Astrocyte (in vitro differentiated cells and primary cell): ENCODE results near the gene PRRG2. TPM values are rescaled to one million over a fixed set of nuclear protein-coding genes. Genes with fewer than 3 reads are reported as not detected.

Experiments used
- DNase-seq: peaks from one replicate; pipeline ENCODE4 v3.0.0-alpha.2; 2010; ENCODE audit warnings: low read depth
- FAIRE-seq: peaks from 2 replicates; lab custom pipeline; 2011; peaks lifted over from hg19 to GRCh38; lab: Jason Lieb, UNC
- H2AFZ ChIP-seq: 2 replicates; pipeline ENCODE4 v1.6.0; 2012; ENCODE audit warnings: low read depth, low read length, inconsistent platforms
- H3K27ac ChIP-seq: 2 replicates; pipeline ENCODE4 v1.5.1; 2011; ENCODE audit warnings: low read depth, low read length, inconsistent platforms
- H3K27me3 ChIP-seq: 2 replicates; pipeline ENCODE4 v1.6.0; 2011; ENCODE audit warnings: low read length, inconsistent platforms; ENCODE audit not compliant: insufficient read depth
- H3K36me3 ChIP-seq: 2 replicates; pipeline ENCODE4 v1.5.1; 2011; ENCODE audit warnings: low read length, inconsistent platforms; ENCODE audit not compliant: insufficient read depth
- H3K4me1 ChIP-seq: 2 replicates; pipeline ENCODE4 v1.5.1; 2011; ENCODE audit warnings: low read length, inconsistent platforms; ENCODE audit not compliant: insufficient read depth
- H3K4me2 ChIP-seq: 2 replicates; pipeline ENCODE4 v1.6.0; 2012; ENCODE audit warnings: low read length, inconsistent platforms
- H3K4me3 ChIP-seq: 2 replicates; pipeline ENCODE4 v1.5.1; 2011; ENCODE audit warnings: low read depth, mild to moderate bottlenecking, low read length, inconsistent platforms; ENCODE audit not compliant: insufficient read depth
- H3K79me2 ChIP-seq: 2 replicates; pipeline ENCODE4 v1.6.0; 2012; ENCODE audit warnings: mild to moderate bottlenecking, low read length, inconsistent platforms; ENCODE audit not compliant: insufficient read depth
- H3K9ac ChIP-seq: 2 replicates; pipeline ENCODE4 v1.6.0; 2012; ENCODE audit warnings: mild to moderate bottlenecking, low read length, inconsistent platforms
- H3K9me3 ChIP-seq: 2 replicates; pipeline ENCODE4 v1.5.1; 2012; ENCODE audit warnings: low read depth, mild to moderate bottlenecking, low read length, inconsistent platforms; ENCODE audit not compliant: insufficient read depth
- H4K20me1 ChIP-seq: 2 replicates; pipeline ENCODE4 v1.6.0; 2012; ENCODE audit warnings: low read length, inconsistent platforms; ENCODE audit not compliant: insufficient read depth
- H3K27ac Mint-ChIP-seq: one replicate; pipeline ENCODE4 v1.8.0; 2021; ENCODE audit warnings: mild to moderate bottlenecking, mixed read lengths; ENCODE audit not compliant: unreplicated experiment
- H3K27me3 Mint-ChIP-seq: one replicate; pipeline ENCODE4 v1.8.0; 2021; ENCODE audit warnings: low read depth, mixed read lengths; ENCODE audit not compliant: unreplicated experiment
- H3K36me3 Mint-ChIP-seq: one replicate; pipeline ENCODE4 v1.8.0; 2021; ENCODE audit warnings: low read depth, mixed read lengths; ENCODE audit not compliant: unreplicated experiment
- H3K4me1 Mint-ChIP-seq: one replicate; pipeline ENCODE4 v1.8.0; 2021; ENCODE audit warnings: low read depth, mixed read lengths; ENCODE audit not compliant: unreplicated experiment
- H3K4me3 Mint-ChIP-seq: one replicate; pipeline ENCODE4 v1.8.0; 2021; ENCODE audit warnings: mild to moderate bottlenecking, moderate library complexity, mixed read lengths; ENCODE audit not compliant: unreplicated experiment
- H3K9me3 Mint-ChIP-seq: one replicate; pipeline ENCODE4 v1.8.0; 2021; ENCODE audit warnings: mild to moderate bottlenecking, mixed read lengths; ENCODE audit not compliant: unreplicated experiment
- CTCF ChIP-seq: IDR thresholded peaks from 2 replicates; pipeline ENCODE4 v1.5.1; 2011; ENCODE audit warnings: low read depth, mild to moderate bottlenecking, inconsistent platforms, low read length, moderate library complexity; ENCODE audit not compliant: insufficient read depth
- EZH2 ChIP-seq: IDR thresholded peaks from 2 replicates; pipeline ENCODE4 v1.6.1; 2012; ENCODE audit warnings: mild to moderate bottlenecking, low read length, inconsistent platforms; ENCODE audit not compliant: insufficient read depth
- total RNA-seq: library from RNA; stranded (reverse); gene quantifications from 2 replicates; pipeline ENCODE4 v1.2.1, GENCODE V29; 2021

The PRRG2 gene
- total RNA-seq, 1 donor from 2014 or later, result 1.3 TPM

GRCh38 chr19:49543032-49543431, 38.1 kb upstream of the PRRG2 start:
- no peak overlapping the region for H3K9ac ChIP-seq
- H3K4me1 ChIP-seq, result peaks cover 4% of the 10 kb centered on the region
- FAIRE-seq, result no peak
- TF ChIP-seq EZH2 (no peak), CTCF (no peak)
- Mint-ChIP-seq H3K27ac (no peak overlapping the region), H3K9me3 (peaks cover 3% of the 10 kb centered on the region), H3K4me3 (no peak overlapping the region), H3K4me1 (no peaks in the 10 kb centered on the region), H3K36me3 (peaks cover 7% of the 10 kb centered on the region), H3K27me3 (peaks cover 2% of the 10 kb centered on the region)
- H3K79me2 ChIP-seq, result no peaks in the 10 kb centered on the region
- H4K20me1 ChIP-seq, result peaks cover 15% of the 10 kb centered on the region
- no peak overlapping the region for H3K4me2 ChIP-seq
- H3K9me3 ChIP-seq, result no peaks in the 10 kb centered on the region
- H3K27ac ChIP-seq, result no peak overlapping the region
- no peaks in the 10 kb centered on the region for H3K27me3 ChIP-seq
- no peak overlapping the region for H3K4me3 ChIP-seq
- peaks cover 19% of the 10 kb centered on the region for H3K36me3 ChIP-seq
- DNase-seq, result no peak
- H2AFZ ChIP-seq, result no peak overlapping the region

- DNase-seq (no peak), FAIRE-seq (no peak)
- no peaks in the 10 kb centered on the region for H3K9me3 ChIP-seq
- Mint-ChIP-seq H3K27ac (peak overlapping the region; percentile 10), H3K4me1 (no peaks in the 10 kb centered on the region), H3K36me3 (peaks cover 6% of the 10 kb centered on the region), H3K27me3 (peaks cover 2% of the 10 kb centered on the region), H3K9me3 (peaks cover 3% of the 10 kb centered on the region), H3K4me3 (no peak overlapping the region)
- H3K27ac ChIP-seq, result no peak overlapping the region
- H3K79me2 ChIP-seq, result no peaks in the 10 kb centered on the region
- peaks cover 9% of the 10 kb centered on the region for H4K20me1 ChIP-seq
- H3K4me3 ChIP-seq, result no peak overlapping the region
- no peak overlapping the region for H2AFZ ChIP-seq
- H3K4me1 ChIP-seq, result peaks cover 4% of the 10 kb centered on the region
- no peaks in the 10 kb centered on the region for H3K27me3 ChIP-seq
- H3K4me2 ChIP-seq, result no peak overlapping the region
- H3K36me3 ChIP-seq, result peaks cover 14% of the 10 kb centered on the region
- H3K9ac ChIP-seq, result no peak overlapping the region
- no peak for TF ChIP-seq CTCF
- no peak for TF ChIP-seq EZH2
These were observed 37.0 kb upstream of the PRRG2 start for GRCh38 chr19:49544154-49544553.

GRCh38 chr19:49546825-49547565, 34.1 kb upstream of the PRRG2 start:
- Mint-ChIP-seq H3K27ac (no peak overlapping the region), H3K9me3 (no peaks in the 10 kb centered on the region), H3K27me3 (peaks cover 2% of the 10 kb centered on the region), H3K4me3 (no peak overlapping the region), H3K4me1 (no peaks in the 10 kb centered on the region), H3K36me3 (peaks cover 2% of the 10 kb centered on the region)
- TF ChIP-seq EZH2 (no peak), CTCF (peak; percentile 91)
- H3K9me3 ChIP-seq, result no peaks in the 10 kb centered on the region
- H3K79me2 ChIP-seq, result no peaks in the 10 kb centered on the region
- FAIRE-seq, result peak; percentile 62
- no peak overlapping the region for H2AFZ ChIP-seq
- no peaks in the 10 kb centered on the region for H3K27me3 ChIP-seq
- H3K4me2 ChIP-seq, result peak overlapping the region; percentile 23
- H3K9ac ChIP-seq, result no peak overlapping the region
- no peak overlapping the region for H3K27ac ChIP-seq
- H3K4me3 ChIP-seq, result no peak overlapping the region
- H4K20me1 ChIP-seq, result peaks cover 5% of the 10 kb centered on the region
- peak; percentile 73 for DNase-seq
- peaks cover 6% of the 10 kb centered on the region for H3K36me3 ChIP-seq
- H3K4me1 ChIP-seq, result peaks cover 4% of the 10 kb centered on the region
